ENCODE results near the gene FOXL2NB.

Gene FOXL2NB

DNA sequence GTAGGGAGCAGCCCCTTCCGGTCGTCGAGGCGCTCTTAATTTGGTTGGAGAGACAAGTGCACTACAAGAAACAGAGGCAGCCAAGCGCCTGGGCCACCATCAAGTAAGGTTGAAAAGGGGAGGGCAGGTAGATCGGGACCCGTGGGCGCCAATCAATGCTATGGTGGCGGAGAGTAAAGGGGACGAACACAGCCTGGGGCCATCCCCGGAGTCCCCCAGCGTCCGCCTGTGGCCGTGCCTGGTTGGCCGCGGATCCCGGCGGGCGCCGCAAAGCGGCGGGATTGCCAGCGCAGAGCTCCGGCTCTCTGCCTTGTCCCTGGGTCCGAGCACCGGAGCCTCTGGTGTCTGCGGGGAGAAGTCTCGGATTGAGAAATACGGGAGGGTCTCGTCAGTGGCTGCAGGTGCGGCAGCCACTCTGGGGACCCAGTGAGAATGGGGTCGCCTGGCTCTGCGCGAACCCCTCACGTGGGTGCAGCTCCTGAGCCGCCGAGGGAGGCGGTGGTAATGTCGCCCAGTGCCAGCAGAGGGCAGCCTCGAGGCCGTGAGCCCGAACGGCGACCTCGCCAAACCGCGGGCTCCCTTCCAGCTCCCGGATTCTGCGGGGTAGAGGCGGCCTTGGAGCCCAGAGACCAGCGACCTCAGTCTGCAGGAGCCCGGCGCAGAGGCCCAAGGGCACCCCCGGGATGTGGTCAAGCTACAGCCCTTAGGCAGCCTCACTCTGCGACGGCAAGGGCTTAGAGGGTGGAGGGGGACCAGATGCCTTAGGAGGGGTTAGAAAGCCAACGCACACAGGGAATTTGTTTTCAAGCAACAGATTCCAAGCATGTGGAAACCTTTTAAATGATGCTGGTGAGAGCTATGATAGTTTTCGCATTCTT is 10.9 kb upstream of the FOXL2NB start:
- H3K9me3 ChIP-seq (ENCODE audit: low read depth, low read length) = no peaks in the 10 kb centered on the region
- H3K4me3 ChIP-seq = peak overlapping the region; percentile 79
- DNase-seq (ENCODE audit: low read depth, low spot score) = no peak
- no peaks in the 10 kb centered on the region for H3K36me3 ChIP-seq (ENCODE audit: insufficient read depth, low read length)
- peak overlapping the region; percentile 30 for H3K9ac ChIP-seq (ENCODE audit: insufficient read length)
- TF ChIP-seq POLR2AphosphoS5 (IDR thresholded peaks at IDR 0.05; ENCODE audit: borderline replicate concordance, low read depth, low read length) = no peak
- no peak for TF ChIP-seq FOXP2 (optimal IDR thresholded peaks at IDR 0.05; ENCODE audit: control extremely low read depth, extremely low read length, insufficient read depth)
- peak; percentile 32 for TF ChIP-seq EZH2 (IDR thresholded peaks at IDR 0.05)
- no peak overlapping the region for H3K27ac ChIP-seq

DNA sequence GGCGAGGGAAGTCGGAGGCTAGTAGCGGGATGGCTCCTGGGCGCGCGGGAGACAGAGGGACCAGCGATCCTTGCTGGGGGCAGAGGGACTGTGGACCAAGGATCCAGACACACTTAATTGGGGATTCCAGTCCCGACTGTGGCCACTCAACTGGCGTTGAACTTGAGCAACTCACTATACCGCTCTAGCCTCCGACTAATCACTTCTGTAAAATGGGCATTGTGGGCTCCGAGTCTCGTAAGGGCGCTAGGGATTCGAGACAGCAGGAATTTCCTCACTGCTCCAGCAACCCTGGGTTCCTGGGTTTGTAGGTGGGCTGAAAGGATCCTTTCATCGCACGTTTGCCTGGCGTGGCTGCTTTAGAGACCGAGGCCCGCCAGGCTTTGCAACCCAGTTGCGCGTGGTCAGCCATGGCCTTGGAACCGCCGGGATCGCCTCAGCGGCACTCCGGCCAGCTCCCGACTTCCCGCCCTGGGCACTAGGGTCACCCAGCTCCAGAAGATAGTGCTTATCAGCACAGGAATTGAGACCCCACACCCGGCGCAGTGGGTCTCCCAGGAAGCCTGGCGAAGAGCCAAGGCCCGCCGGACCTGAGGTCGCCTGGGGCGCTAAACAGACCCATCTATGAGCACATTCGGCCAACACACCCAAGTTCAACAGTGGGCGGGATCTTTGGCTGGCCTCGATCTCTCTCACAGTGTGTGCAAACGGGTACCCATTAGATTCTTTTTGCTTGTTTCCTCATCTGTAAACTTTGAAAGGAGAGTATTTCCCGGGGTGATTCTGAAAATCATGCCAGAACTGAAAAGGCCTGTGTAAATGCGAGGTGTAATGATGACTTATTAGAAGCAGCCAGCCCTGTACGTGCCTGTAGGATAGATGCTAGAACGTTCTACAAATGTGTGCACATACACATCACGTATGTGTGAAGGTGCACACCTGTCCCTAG is 10.0 kb upstream of the FOXL2NB start:
- no peak for TF ChIP-seq EZH2 (IDR thresholded peaks at IDR 0.05)
- TF ChIP-seq FOXP2 (optimal IDR thresholded peaks at IDR 0.05; ENCODE audit: control extremely low read depth, extremely low read length, insufficient read depth) = no peak
- TF ChIP-seq POLR2AphosphoS5 (IDR thresholded peaks at IDR 0.05; ENCODE audit: borderline replicate concordance, low read depth, low read length) = no peak
- no peak for DNase-seq (ENCODE audit: low read depth, low spot score)
- Histone ChIP-seq H3K27ac (no peak overlapping the region), H3K9me3 (ENCODE audit: low read depth, low read length) (no peaks in the 10 kb centered on the region), H3K36me3 (ENCODE audit: insufficient read depth, low read length) (no peaks in the 10 kb centered on the region), H3K4me3 (peak overlapping the region; percentile 79), H3K9ac (ENCODE audit: insufficient read length) (no peak overlapping the region)

DNA sequence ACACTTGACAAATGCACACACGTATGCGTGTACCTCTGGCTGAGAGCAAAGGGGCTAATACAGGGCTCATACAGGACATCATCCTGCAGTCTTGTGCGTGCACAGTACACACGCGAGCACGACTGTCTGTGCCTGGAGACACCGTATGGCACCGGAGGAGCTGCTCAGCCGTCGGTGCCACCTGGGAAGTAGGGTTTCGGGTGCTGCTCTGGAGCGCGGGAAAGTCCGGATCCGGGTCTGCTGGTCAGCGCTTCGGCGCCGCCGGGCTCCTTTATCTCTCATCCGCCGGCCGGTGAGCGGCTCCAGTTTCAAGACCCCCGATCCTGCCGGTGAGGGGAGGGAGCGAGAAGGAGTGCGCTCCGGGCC is 9.3 kb upstream of the FOXL2NB start:
- Histone ChIP-seq H3K27ac (no peak overlapping the region), H3K9ac (ENCODE audit: insufficient read length) (no peak overlapping the region), H3K4me3 (no peak overlapping the region), H3K9me3 (ENCODE audit: low read depth, low read length) (no peaks in the 10 kb centered on the region), H3K36me3 (ENCODE audit: insufficient read depth, low read length) (no peaks in the 10 kb centered on the region)
- no peak for DNase-seq (ENCODE audit: low read depth, low spot score)
- TF ChIP-seq EZH2 (IDR thresholded peaks at IDR 0.05) (no peak), FOXP2 (optimal IDR thresholded peaks at IDR 0.05; ENCODE audit: control extremely low read depth, extremely low read length, insufficient read depth) (no peak), POLR2AphosphoS5 (IDR thresholded peaks at IDR 0.05; ENCODE audit: borderline replicate concordance, low read depth, low read length) (no peak)

DNA sequence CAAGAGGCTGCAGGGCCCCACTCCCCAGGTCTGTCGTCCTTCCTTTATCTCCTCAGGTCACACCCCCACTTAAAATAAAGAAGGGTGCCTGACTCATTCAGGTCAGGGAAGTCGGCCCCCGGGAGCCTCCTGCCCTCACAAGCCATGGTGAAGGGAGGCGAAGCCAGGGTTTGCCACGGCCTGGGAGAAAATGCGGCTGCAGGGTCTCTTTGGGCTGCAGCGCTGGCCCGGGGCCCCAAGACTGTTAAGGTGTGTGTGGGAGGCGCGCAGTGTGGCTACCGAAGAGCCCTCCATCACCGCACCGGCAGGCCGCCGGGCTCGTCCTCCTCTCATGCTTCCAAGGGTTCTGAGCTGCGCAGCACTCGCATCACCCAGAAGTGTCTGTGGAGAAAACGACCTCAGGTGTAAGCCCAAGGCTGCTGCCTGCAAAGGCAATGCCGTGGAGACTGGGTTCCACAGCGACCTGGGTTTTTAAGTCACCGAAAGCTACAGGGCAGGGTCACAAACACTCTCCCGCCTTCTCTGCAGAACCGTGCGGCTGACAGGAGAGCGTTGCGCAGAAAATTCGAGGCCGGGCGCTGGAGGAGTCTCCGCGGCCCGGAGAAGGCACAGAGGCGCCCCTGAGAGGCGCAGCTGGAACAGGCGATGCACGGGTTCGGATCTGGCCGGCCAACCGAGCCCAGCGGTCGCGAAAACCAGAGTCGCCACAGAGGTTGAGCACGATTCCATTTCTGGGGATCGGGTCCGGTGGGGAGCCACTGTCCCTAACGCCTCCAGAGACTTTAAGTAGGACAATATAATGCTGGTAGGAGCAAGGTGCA is 8.8 kb upstream of the FOXL2NB start:
- no peak overlapping the region for H3K27ac ChIP-seq
- no peak overlapping the region for H3K4me3 ChIP-seq
- no peaks in the 10 kb centered on the region for H3K36me3 ChIP-seq (ENCODE audit: insufficient read depth, low read length)
- TF ChIP-seq POLR2AphosphoS5 (IDR thresholded peaks at IDR 0.05; ENCODE audit: borderline replicate concordance, low read depth, low read length) (no peak), FOXP2 (optimal IDR thresholded peaks at IDR 0.05; ENCODE audit: control extremely low read depth, extremely low read length, insufficient read depth) (no peak), EZH2 (IDR thresholded peaks at IDR 0.05) (peak; percentile 53)
- DNase-seq (ENCODE audit: low read depth, low spot score) = no peak
- no peaks in the 10 kb centered on the region for H3K9me3 ChIP-seq (ENCODE audit: low read depth, low read length)
- no peak overlapping the region for H3K9ac ChIP-seq (ENCODE audit: insufficient read length)

DNA sequence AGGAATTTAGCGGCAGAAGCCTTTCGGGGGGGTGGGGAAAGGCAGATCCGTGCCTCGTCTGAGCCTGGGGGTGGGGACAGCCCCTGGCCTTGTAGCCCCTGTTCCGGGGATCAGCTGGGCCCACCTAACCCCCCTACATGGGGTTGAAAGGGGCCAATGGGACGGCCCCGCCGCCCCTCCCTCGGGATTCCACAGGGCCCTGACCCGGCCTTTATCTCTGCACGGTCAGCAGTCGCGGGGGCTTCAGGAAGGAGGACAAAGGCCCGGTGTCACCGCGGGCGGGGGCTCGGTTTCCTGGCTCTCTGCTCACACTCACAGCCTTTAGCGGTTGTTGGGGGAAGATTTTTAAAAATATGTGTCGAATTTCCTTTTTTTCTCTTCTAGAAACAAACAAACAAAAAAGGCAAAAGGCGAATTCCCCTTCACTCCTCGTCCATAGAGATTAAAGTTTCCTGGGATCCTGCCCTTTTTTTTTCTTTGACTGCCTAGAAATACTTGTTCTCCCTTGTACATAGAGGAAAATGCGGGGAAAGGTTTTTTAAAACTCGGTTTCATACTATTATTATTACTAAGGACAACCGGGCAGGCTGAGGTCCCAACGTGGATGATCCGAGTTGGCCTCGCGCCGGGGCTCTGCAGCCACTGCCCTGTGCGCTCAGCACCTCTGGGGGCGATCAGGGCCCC is 8.0 kb upstream of the FOXL2NB start:
- Histone ChIP-seq H3K27ac (no peak overlapping the region), H3K9ac (ENCODE audit: insufficient read length) (no peak overlapping the region), H3K36me3 (ENCODE audit: insufficient read depth, low read length) (no peaks in the 10 kb centered on the region), H3K9me3 (ENCODE audit: low read depth, low read length) (no peaks in the 10 kb centered on the region), H3K4me3 (no peak overlapping the region)
- no peak for TF ChIP-seq FOXP2 (optimal IDR thresholded peaks at IDR 0.05; ENCODE audit: control extremely low read depth, extremely low read length, insufficient read depth)
- peak; percentile 81 for TF ChIP-seq EZH2 (IDR thresholded peaks at IDR 0.05)
- no peak for DNase-seq (ENCODE audit: low read depth, low spot score)

DNA sequence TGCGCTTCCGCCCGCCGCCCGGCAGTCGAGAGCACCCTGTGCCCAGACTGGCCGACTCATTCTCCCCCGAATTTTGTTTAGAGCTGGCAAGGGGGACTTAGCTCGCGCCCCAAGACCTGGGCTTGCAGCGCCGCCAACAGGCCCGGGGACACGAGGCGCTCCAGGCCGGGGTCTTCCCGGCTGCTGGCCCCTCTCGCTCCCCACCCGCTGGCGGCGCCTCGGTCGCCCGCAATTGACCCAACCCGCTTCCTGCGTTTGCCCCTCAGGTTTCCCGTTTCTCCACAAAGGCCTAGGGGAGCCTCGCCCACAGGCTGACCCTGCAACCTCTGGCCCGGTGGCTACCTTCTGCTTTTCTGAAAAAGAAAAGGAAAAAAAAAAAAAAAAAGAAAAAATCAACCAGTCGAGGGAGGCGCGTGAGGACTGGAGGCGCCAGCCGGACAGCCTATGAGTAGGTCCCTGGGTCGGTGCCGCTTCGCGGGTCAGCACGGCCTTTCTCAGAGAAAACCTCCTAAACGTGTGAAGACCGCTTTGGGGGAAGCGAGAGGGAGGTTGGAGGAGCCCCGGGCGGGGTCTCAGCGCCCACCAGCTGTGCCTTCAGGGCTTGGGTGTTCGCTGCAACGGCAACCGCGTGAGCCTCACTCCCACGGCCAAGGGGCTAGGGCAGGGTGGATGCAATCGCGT is 7.3 kb upstream of the FOXL2NB start:
- no peak overlapping the region for H3K4me3 ChIP-seq
- H3K9ac ChIP-seq (ENCODE audit: insufficient read length) = no peak overlapping the region
- no peak overlapping the region for H3K27ac ChIP-seq
- no peak for DNase-seq (ENCODE audit: low read depth, low spot score)
- H3K9me3 ChIP-seq (ENCODE audit: low read depth, low read length) = no peaks in the 10 kb centered on the region
- TF ChIP-seq EZH2 (IDR thresholded peaks at IDR 0.05) (peak; percentile 1), POLR2AphosphoS5 (IDR thresholded peaks at IDR 0.05; ENCODE audit: borderline replicate concordance, low read depth, low read length) (no peak)
- no peaks in the 10 kb centered on the region for H3K36me3 ChIP-seq (ENCODE audit: insufficient read depth, low read length)

DNA sequence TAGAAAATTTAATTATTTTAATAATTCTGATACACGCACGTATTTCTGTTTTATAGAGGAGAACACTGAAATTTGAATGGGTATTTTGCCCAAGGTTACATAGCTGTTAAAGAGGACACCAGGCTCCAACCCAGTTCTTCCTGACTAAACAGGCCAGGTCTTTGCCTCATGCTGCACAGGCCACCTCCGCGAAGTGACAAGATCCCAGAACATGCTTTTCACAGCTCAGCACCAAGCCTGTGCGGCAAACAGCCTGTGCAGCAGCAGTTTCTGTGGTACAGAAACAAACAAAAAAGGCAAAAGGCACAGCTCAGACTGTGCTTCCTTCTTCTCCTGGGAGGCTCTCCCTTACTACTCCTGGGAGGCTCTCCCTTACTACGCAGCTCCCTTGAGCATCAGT is 6.6 kb upstream of the FOXL2NB start:
- no peak for DNase-seq (ENCODE audit: low read depth, low spot score)
- H3K27ac ChIP-seq = no peak overlapping the region
- no peak overlapping the region for H3K4me3 ChIP-seq
- no peak for TF ChIP-seq POLR2AphosphoS5 (IDR thresholded peaks at IDR 0.05; ENCODE audit: borderline replicate concordance, low read depth, low read length)
- no peak for TF ChIP-seq FOXP2 (optimal IDR thresholded peaks at IDR 0.05; ENCODE audit: control extremely low read depth, extremely low read length, insufficient read depth)
- no peak for TF ChIP-seq EZH2 (IDR thresholded peaks at IDR 0.05)
- H3K9ac ChIP-seq (ENCODE audit: insufficient read length) = no peak overlapping the region
- H3K36me3 ChIP-seq (ENCODE audit: insufficient read depth, low read length) = no peaks in the 10 kb centered on the region
- H3K9me3 ChIP-seq (ENCODE audit: low read depth, low read length) = no peaks in the 10 kb centered on the region

Measured in SK-N-MC (cell line).